Transverse colon (tissue), 4 donors: Measurements from ENCODE around the gene PPP1R9A.

Experiments
- EP300 ChIP-seq: sonication (generic); formaldehyde crosslinking; IDR thresholded peaks from one replicate; pipeline ENCODE4 v1.6.1; 2017; ENCODE audit warnings: antibody characterized with exemption, low read depth
- POLR2A ChIP-seq: fragments of 450-650 bp; IDR thresholded peaks from one replicate; pipeline ENCODE4 v1.6.1; 2016; ENCODE audit warnings: antibody characterized with exemption, mild to moderate bottlenecking, moderate library complexity
- POLR2AphosphoS5 ChIP-seq, 3 donors: sonication (generic); formaldehyde crosslinking; IDR thresholded peaks; one replicate each; pipeline ENCODE4 v1.6.1; 2016; ENCODE audit warnings: antibody characterized with exemption in 3 of 3
- TF ChIP-seq, protein P1 (sequence below), 5 experiments: fragments of 200-600 bp in 3 of 5; fragments of 450-650 bp in 2 of 5; sonication (generic) in 3 of 5; IDR thresholded peaks; 1 replicate in 2 of 5; 2 replicates in 3 of 5; pipeline ENCODE4 v1.5.1; 2016 to 2017; ENCODE audit warnings: antibody characterized with exemption in 5 of 5, inconsistent platforms in 3 of 5, mild to moderate bottlenecking in 2 of 5, moderate library complexity in 1 of 5

DNA sequence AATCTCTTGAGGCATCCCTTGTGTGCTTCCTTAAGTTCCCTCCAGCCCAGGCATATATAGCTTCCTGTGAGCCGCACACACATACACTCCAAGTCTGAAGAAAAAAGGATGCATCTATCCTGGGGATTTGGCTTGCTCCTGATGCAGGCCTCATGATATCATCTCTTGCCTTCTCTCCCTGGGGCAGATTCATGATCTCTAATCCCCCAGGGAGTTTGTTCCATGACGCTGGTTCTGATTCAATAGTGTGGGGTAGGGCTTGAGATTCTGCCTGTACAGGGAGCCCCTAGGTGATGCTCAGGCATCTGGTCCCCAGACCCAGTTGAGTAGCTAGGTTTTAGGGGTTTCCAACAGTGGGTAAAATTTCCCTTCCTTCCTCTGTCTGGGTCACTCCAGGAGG lies 415.5 kb downstream of the PPP1R9A start:
- TF ChIP-seq, protein P1, sequence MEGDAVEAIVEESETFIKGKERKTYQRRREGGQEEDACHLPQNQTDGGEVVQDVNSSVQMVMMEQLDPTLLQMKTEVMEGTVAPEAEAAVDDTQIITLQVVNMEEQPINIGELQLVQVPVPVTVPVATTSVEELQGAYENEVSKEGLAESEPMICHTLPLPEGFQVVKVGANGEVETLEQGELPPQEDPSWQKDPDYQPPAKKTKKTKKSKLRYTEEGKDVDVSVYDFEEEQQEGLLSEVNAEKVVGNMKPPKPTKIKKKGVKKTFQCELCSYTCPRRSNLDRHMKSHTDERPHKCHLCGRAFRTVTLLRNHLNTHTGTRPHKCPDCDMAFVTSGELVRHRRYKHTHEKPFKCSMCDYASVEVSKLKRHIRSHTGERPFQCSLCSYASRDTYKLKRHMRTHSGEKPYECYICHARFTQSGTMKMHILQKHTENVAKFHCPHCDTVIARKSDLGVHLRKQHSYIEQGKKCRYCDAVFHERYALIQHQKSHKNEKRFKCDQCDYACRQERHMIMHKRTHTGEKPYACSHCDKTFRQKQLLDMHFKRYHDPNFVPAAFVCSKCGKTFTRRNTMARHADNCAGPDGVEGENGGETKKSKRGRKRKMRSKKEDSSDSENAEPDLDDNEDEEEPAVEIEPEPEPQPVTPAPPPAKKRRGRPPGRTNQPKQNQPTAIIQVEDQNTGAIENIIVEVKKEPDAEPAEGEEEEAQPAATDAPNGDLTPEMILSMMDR (IDR thresholded peaks at IDR 0.05): no peak
- no peak for TF ChIP-seq POLR2A
- TF ChIP-seq POLR2AphosphoS5 (IDR thresholded peaks at IDR 0.05): no peak
- TF ChIP-seq EP300: no peak
